GM18511 (cell line): ENCODE data around the gene MPG.

Experiments used
- ATAC-seq: cut with Tn5 transposase; IDR thresholded peaks from one replicate; pipeline ENCODE4 v1.9.1; 2021; ENCODE audit warnings: mild to moderate bottlenecking, moderate library complexity; ENCODE audit not compliant: unreplicated experiment

Gene MPG

DNA sequence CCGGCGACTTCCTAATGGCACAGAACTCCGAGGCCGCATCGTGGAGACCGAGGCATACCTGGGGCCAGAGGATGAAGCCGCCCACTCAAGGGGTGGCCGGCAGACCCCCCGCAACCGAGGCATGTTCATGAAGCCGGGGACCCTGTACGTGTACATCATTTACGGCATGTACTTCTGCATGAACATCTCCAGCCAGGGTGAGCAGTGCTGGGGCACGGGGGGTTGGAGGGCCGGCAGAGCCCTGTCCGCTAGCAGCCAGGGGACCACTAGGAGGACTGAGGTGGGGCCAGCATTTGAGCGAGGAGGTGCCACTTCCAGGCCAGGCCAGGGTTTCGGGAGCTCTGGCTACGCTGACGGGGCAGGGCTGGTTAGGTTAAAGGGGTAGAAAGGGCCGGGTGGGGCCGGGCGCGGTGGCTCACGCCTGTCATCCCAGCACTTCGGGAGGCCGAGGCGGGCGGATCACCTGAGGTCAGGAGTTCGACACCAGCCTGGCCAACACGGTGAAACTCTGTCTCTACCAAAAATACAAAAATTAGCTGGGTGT is 5.1 kb downstream of the MPG start:
- ATAC-seq = no peak

DNA sequence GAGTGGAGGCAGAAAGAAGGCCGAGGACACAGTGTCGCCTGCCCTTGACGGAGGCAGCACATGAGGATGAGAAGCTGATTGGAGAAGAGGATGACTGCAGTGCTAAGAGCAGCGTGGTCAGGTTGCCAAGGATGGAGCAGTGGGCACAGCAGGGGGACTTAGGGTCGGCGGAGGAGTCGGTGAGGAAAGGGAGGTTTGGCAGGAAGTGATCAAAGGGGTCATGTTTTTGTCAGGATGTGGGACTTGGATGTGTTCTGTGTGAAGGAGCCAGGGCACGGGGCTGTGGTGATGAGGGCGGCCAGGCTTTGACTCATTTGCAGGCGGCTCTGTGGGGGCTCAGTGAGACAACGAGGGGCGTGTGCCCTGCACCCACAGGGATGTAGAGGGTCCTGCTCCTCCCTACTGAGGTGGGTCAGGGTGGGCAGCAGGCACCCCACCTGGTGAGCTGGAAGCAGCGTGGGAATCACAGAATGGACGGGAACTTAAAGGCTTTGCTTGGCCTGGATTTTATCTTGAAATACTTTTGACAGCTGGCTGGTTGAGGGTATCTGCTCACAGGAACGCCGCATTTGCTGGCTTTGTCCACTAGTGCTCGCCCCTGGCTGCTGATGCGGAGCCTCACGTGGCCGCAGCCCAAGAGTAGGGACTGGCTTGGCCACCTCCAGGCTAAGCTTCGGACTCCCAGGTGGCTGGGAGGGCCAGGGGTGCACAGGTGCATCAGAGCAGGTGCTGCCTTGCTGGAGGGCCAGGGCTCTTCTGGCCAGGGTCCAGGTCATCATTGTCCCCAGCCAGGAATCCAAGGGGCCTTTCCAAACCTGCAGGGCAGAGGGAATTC is 6.0 kb downstream of the MPG start:
- ATAC-seq = peak; percentile 7

DNA sequence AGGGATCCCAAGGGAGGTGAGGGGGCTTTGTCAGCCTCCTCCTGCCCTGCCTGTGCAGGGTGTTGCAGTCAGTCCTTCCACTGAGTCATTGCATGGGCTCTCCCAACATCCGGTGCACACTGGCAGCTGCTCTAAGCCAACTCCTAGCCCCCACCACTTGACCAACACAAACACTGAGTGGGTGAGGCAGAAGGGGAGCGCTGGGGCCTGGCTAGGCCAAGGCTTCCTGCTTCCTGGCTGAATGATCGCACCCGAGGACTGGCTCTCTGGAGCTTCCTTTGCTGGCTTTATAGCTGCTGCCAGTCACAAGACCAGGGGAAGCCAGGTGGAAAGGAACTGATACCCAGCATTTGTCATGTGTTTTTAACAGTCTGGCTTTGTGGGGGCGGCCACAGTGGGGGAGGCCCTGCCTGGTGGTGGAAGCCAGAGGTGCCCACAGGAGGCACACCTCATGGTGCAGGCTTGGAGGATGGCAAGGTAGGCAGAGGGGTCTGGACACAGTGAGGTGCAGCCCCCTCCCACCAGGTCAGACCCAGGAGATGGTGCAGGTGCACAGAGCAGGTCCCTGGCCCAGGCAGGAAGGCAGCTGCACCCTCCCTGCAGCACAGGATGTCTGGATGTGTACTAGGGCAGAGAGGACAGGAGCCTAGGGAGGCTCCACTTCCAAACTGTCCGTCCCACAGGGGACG is 6.8 kb downstream of the MPG start:
- peak; percentile 71 for ATAC-seq

DNA sequence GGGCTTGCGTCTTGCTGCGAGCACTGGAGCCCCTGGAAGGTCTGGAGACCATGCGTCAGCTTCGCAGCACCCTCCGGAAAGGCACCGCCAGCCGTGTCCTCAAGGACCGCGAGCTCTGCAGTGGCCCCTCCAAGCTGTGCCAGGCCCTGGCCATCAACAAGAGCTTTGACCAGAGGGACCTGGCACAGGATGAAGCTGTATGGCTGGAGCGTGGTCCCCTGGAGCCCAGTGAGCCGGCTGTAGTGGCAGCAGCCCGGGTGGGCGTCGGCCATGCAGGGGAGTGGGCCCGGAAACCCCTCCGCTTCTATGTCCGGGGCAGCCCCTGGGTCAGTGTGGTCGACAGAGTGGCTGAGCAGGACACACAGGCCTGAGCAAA is 7.4 kb downstream of the MPG start:
- no peak for ATAC-seq

DNA sequence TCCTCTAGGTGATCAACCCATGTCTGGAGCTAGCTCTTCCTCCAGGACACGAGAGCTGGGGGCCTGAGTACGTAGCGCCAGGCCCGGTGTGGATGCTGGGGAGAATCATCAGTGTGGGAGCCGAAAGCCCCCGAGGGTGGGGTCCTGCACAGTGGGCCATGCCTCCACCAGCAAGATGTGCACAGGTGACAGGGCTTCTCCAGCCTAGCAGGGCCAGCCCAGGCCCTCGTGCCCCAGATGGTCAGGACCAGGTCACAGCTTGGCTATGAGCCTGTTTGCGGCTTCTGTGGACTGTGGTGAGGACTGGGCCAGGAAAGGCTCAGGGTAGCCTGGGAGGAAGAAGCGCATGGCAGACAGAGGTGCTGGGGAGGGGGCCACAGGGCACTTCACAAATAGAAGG is 7.8 kb downstream of the MPG start:
- ATAC-seq = no peak

DNA sequence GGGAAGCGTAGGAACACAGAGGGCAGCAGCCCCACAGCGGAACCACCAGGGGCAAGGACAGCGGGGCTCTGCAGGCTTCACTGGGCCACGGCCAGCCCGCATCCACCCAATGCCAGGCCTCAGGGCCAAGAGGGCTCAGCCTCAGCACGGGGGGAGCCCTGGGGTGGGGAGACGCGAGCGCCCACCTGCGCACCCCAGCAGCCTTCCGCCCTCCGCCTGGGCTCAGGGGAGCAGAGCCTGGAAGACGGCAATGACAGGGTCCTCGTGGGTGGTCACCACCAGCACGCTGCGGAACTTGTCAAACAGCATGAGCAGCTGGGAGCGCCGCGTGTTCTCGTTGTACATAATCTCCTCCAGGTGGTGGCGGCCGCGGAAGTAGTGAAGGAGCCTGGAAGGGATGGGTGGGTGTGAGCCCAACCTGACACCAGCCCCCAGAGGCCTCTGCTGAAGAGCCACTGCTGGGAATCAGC is 8.5 kb downstream of the MPG start:
- no peak for ATAC-seq

DNA sequence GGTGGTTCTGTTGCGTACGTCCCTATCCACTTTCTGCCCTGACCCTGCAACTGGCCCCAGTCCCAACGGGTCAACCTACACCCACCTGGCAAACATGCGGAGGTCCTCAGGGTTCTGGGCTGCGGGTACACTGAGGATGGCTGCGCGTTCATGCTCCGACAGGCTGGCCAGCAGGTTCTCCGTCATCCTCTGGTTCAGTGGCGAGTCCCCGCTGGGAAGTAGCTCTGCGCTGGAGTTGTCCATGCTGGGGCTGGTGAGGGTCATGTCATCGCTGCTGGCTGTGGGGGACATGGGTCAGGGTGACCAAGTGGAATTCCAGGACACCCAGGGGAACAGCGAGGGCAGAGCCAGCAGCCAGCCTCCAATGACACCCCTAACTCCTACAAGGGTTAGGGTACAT is 10.6 kb downstream of the MPG start:
- ATAC-seq = no peak

DNA sequence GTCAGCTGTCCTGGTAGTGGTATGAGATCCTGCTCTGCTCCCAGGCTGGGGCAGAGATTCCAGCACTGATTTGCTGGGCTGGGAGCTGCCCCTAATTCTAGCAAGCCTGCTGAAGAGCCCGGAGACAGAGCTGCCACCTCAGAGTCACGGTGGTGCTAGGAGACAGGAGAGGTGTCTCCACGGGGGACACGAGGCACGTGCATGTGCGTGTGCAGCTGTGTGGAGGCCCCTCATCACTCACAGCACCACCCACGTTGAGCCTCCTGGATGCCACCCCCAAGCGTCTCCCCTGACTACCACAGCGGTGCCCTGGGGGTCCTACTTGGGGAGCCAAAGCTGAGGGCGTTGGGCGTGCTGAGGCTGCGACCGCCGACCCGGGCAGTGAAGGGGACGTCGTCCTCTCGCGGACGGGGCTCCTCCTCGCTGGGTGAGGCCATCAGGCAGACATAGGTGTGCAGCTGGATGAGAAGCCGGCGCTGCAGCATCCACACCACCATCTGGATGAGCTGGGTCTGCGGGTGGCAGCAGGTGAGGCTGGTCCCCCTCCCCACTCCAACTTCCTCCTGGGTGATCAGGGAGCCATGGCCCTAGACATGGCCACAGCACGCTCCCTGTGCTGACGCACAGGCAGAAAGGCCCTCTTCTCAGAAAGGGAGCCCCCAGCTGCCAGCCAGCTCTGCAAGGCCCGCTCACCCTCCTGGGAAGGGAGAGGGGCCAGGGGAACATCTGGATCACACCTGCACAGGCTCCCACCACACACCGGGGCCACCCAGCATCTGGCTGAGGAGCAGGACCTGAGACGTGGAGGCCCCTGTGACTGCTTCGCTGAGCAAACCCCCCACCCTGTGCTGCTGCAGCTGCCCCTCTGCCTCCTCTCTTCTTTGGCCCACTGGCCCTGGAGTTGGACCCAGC is 11.6 kb downstream of the MPG start:
- ATAC-seq = no peak

DNA sequence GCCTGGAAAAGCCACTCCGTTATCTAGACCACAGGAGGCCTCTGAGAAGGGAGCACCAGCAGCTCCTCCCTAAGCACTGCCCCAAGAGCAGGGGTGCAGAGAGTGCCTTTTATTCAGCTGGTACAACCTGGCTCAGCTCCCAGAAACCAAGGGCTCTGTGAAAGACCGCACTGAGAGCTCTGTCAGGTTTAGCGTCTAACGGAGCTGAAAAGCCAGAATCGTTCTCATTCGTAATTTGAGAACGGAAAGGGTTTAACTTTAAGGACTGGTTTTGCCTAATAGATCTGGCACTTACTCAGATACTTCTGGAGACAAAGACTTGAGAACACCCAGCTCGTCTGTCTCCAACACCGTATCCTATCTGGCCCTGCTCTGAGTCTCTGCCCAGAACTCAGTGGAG is 13.5 kb downstream of the MPG start:
- no peak for ATAC-seq

DNA sequence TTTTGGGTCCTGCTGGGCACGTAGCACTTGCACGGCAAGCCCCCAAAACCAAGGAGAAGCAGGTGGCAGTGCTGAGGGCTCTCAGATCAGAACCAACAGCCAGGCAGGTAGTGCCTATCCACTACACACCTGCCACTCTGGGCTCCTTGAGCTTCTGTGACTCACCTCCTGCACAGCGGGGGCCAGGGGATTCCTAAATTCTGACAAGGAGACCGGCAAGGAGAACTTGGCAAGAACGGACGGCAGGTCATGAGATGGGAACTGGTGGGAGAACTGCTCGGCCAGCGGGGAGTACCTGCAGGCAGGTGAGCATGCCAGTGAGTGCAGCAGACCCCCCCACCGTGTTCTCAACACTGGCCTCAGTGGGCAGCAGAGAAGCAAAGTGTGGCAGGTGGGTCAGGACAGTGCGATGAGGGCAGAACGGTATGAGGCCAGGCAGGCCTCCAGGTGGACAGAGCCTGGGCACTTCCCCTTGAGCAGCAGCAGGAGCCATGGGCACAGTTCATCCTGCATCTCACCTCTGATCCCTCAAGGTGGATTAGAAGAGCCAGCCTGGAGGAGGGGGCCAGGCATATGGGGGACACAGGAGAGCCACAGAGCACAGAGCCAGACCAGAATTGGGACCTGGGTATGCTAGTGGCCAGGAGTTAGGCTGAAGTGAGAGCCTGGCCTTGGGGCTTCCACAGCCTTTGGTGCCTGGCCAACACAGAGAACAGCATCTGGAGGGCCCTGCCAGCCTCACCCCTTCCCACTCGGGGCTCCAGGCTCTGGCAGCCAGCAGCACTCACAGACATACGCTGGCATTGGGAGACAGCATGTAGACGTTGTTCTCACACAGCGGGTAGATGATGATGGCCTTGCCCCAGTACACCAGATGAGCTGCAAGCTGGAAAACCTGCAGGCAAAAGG is 14.7 kb downstream of the MPG start:
- ATAC-seq = no peak

DNA sequence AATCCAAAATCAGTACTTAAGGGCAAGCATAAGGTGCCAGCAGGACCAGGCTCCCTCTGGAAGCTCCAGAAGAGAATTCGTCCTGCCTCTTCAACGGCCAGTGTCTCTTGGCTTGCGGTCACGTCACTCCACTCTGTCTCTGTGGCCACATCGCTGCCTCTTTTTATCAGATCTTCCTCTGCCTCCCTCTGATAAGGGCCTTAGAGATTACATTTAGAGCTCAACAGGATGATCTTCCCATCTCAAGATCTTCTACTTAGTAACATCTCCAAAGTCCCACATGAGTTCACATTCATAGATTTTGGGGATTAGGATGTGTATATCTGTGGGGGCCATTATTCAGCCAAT is 16.9 kb downstream of the MPG start:
- no peak for ATAC-seq

DNA sequence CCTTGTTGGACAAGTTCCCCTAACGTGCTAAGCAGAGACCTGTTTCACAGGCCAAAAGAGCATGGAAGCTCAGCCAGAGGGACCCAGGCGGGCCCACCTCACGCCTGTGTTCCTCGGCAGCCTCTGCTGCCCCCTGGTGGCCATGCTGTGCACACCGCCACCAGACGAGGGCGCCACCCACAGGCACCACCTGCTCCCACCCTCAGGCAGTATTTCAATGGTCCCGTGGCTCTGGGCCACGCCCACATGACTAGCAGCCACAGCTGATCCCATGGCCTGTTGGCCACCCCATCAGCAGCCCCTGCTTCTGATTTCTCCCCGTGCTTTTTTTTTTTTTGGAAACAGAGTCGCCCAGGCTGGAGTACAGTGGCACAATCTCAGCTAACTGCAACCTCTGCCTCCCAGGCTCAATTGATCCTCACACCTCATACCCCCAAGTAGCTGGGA is 18.9 kb downstream of the MPG start:
- ATAC-seq = peak; percentile 67

DNA sequence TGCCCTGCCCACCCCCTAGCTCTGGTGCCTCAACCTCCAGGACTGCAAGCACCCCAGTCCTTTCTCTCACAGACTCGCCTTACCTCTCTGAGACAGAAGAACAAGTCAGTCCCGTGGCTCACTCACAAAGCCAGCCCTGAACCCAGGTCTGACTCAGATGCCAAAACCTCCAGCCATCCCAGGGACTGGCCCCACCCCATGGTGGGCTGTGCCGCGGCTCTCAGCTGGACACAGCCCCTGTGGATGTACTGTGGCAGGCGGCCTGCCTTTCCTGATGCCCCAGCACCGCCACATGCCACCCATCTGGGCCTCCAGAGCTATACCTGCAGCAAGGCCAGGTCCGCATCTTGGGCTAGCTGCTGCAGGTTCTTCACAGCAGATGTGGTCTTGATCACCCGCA is 19.8 kb downstream of the MPG start:
- ATAC-seq = no peak

DNA sequence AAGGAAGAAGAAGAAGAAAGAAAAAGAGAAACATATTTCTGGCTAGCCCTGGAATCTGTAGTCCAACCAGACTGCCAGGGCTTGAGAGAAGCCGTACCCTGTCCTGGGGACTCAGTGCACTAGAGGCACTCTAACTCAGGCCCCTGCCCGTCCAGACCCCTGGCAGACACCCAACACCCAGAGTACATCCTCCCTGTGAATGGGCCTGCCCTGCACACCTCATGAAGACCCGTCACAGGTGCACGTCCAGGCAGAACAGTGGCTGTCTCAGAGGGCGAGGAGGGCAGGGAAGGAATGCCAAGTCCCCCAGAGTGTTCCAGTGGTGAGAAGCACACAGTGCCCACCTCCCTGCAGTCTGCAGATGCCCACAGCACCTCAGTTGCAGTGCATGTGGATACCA is 23.0 kb downstream of the MPG start:
- no peak for ATAC-seq

DNA sequence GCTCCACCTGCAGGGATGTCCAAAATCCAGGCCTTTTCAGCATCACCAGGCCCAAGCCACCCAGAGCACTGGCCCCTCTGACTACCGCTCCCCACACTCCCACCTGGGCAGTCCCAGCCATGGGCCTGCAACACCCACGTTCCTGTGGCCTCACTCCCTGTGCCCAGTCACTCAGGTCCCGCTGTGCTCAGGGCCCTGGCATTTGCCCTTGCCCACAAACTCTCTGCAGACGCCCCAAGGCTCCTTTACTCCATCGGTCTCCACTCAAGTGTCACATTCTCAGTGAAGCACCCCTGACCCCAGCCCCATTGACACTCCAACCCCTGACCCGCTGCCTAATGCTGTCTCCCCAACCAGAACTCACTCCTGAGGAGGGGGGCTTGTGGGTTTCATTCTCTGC is 23.6 kb downstream of the MPG start:
- no peak for ATAC-seq

DNA sequence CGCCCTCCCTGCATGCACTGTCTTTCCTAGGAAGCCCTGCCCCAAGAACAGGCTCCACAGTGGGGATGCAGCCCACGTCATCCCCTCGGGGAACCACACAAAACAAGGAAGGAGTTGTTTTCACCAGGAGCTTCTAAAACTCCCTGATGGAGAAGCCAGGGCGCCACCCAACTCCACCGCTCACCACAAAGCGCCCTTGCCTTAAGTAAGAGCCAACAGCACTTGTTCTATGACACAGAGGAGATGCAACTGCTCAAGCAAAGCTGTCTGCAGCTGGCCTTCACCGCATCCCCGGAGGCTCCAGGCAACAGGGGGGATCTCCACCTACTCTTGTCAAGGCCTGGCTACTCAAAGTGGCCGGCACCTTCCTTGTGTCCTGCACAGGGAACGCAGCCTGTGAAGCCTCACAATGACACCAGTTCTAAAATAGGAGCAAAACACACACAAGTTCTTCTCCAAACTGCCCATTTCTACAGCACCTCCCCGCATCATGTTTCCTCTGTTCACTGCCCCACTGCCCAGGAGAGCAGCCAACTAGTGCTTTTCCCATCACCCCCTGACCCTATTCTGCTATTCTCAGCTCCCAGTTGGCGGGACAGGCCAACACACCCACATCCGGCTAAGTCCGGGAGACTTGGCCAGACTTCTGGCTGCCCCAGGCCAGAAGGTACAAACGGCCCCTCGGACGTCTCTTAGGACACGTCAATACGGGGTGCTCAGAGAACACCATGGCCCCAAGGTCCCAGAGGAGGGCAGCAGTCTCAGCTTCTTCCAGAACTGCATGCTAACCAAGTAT is 24.2 kb downstream of the MPG start:
- no peak for ATAC-seq

DNA sequence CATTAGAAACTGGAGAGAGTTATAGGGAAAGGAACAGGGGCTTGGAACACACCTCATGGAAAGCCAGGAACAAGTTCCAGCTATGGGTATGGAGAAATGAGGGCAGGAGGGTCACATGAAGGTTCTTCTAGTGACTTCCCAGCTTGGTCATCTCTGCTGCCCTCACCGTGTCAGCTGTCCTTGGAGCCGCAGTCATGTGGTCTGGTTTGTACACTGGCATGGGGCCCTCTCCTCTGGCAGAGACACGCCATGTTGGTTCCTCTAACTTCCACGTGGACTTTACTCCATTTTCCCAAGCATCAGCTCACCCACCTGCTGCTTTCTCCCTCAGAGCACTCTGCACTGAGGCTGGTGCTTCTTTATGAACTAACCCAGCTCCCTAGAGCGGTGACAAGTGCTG is 26.3 kb downstream of the MPG start:
- ATAC-seq = no peak

DNA sequence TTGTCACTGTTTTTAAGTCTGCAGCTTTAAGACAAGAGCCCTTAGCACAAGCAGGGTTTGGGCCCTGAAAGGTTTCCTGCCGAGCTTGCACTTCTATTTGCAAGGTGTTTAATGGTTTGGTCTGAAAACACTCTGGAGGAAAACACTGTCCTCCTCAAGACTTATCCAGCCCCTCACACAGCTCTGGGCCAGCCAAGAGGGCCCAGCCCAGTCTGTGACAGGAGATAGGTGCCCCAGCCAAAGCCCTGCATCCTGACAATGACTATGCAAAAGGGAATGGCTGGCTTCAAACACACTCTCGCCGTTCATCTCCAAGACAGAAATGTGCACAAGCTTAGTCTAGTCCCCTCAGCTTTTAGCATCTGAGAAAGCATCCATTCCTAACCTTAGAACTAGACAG is 26.9 kb downstream of the MPG start:
- no peak for ATAC-seq

DNA sequence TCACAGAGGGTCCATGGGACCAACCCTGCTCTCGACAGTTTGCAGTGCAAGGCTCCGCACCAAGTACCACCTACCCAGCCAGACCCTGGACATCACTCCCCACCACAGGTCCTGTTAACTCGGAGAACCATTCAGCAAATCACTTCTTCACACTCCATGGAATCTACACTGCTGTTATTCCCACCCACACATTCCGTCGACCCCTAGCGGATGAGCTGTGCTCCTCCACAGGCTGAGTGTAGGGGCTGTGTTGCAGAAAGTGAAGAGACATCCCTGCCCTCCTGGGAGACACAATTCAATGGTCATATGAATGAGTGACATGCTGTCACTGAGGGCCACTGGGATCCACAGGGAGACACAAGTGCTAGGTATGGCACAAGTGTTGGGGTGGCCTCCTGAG is 27.5 kb downstream of the MPG start:
- ATAC-seq = no peak
